A549 (cell line): ENCODE results near the gene PGLYRP1. TPM values are rescaled to one million over a fixed set of nuclear protein-coding genes. Genes with fewer than 3 reads are reported as not detected.

Experiments used
- ATAC-seq, 2 experiments: fragments of 200-7000 bp in 1 of 2; fragments of >200 bp in 1 of 2; cut with Nextera tagmentation in 1 of 2; cut with Tn5 transposase in 1 of 2; 3 replicates each; pipeline versions ENCODE4 v1.8.0 to v1.9.1; 2018 to 2020; ENCODE audit warnings: mild to moderate bottlenecking in 1 of 2, moderate library complexity in 1 of 2
- CTCF ChIA-PET: fragments of 300-600 bp; sonication (Branson Sonifier 250); formaldehyde crosslinking; extraction: SDS; loops from one replicate; lab custom pipeline; 2021; ENCODE audit warnings: antibody characterized with exemption, inconsistent platforms; lab: Yijun Ruan, JAX
- POLR2A ChIA-PET: fragments of 350-600 bp; formaldehyde crosslinking; extraction: SDS; loops from one replicate; lab custom pipeline; 2021; ENCODE audit warnings: antibody characterized with exemption, inconsistent platforms; lab: Yijun Ruan, JAX
- DNase-seq, 2 experiments: peaks; one replicate each; pipeline versions ENCODE4 v3.0.0 to v3.0.0-alpha.2; 2011 to 2016; ENCODE audit warnings: low read depth in 1 of 2, low spot score in 1 of 2
- FAIRE-seq: peaks from 2 replicates; lab custom pipeline; 2011; peaks lifted over from hg19 to GRCh38; lab: Jason Lieb, UNC
- H3K27ac ChIP-seq, 2 experiments: fragments of >200 bp; sonication (Bioruptor Twin); formaldehyde crosslinking; 3 replicates each; pipeline ENCODE4 v1.5.1; 2016 to 2017
- H3K4me1 ChIP-seq: fragments of >200 bp; sonication (Bioruptor Twin); formaldehyde crosslinking; 3 replicates; pipeline ENCODE4 v1.6.1; 2016
- H3K4me2 ChIP-seq: fragments of >200 bp; sonication (Bioruptor Twin); formaldehyde crosslinking; 3 replicates; pipeline ENCODE4 v1.6.1; 2016
- H3K4me3 ChIP-seq: fragments of >200 bp; sonication (Bioruptor Twin); formaldehyde crosslinking; 3 replicates; pipeline ENCODE4 v1.5.1; 2016
- H3K9me3 ChIP-seq: fragments of >200 bp; sonication (Bioruptor Twin); formaldehyde crosslinking; 3 replicates; pipeline ENCODE4 v1.6.1; 2016
- BHLHE40 ChIP-seq: IDR thresholded peaks from 2 replicates; pipeline ENCODE4 v1.6.1; 2012; ENCODE audit warnings: low read depth, low read length, inconsistent platforms
- CBX2 ChIP-seq: fragments of 200-600 bp; sonication (generic); IDR thresholded peaks from 2 replicates; pipeline ENCODE4 v1.6.1; 2016; ENCODE audit warnings: low read depth, mild to moderate bottlenecking, borderline replicate concordance
- CHD4 ChIP-seq: fragments of 200-600 bp; sonication (generic); IDR thresholded peaks from 2 replicates; pipeline ENCODE4 v1.6.1; 2016; ENCODE audit warnings: antibody characterized with exemption, mild to moderate bottlenecking, borderline replicate concordance
- EP300 ChIP-seq, 2 experiments: fragments of >200 bp; sonication (Bioruptor Twin); formaldehyde crosslinking; IDR thresholded peaks; 2 replicates in 1 of 2; 3 replicates in 1 of 2; pipeline ENCODE4 v1.6.1; 2016 to 2017
- ESRRA ChIP-seq: fragments of 150-350 bp; IDR thresholded peaks from 2 replicates; pipeline ENCODE4 v1.6.1; 2014; ENCODE audit warnings: mild to moderate bottlenecking, low read length, borderline replicate concordance
- FOSL2 ChIP-seq, 2 experiments: fragments of 450-650 bp in 1 of 2; fragments of >200 bp in 1 of 2; sonication (Bioruptor Twin) in 1 of 2; formaldehyde crosslinking; IDR thresholded peaks; 2 replicates each; pipeline versions ENCODE4 v1.5.0 to v1.6.1; 2016 to 2020; ENCODE audit warnings: mild to moderate bottlenecking in 1 of 2, moderate library complexity in 1 of 2
- HDAC2 ChIP-seq: fragments of 200-600 bp; sonication (generic); IDR thresholded peaks from 2 replicates; pipeline ENCODE4 v1.6.1; 2016
- HEYL ChIP-seq: fragments of 250-450 bp; sonication (Bioruptor Pico); IDR thresholded peaks from 2 replicates; pipeline ENCODE4 v1.8.0; 2021; ENCODE audit warnings: mild to moderate bottlenecking, moderate library complexity
- JUN ChIP-seq, 2 experiments: fragments of >200 bp; sonication (Bioruptor Twin); formaldehyde crosslinking; IDR thresholded peaks; 2 replicates in 1 of 2; 3 replicates in 1 of 2; pipeline ENCODE4 v1.6.1; 2016 to 2017
- JUNB ChIP-seq: fragments of >200 bp; sonication (Bioruptor Twin); formaldehyde crosslinking; IDR thresholded peaks from 2 replicates; pipeline ENCODE4 v1.6.1; 2016
- KDM1A ChIP-seq: fragments of 200-600 bp; sonication (generic); IDR thresholded peaks from 2 replicates; pipeline ENCODE4 v1.6.1; 2016; ENCODE audit warnings: low read depth, mild to moderate bottlenecking
- KDM5A ChIP-seq: fragments of 200-600 bp; sonication (generic); IDR thresholded peaks from 2 replicates; pipeline ENCODE4 v1.6.1; 2016; ENCODE audit warnings: antibody characterized with exemption, mild to moderate bottlenecking
- MAFK ChIP-seq: fragments of 450-650 bp; IDR thresholded peaks from 2 replicates; pipeline ENCODE4 v1.6.1; 2014; ENCODE audit not compliant: partially characterized antibody
- NFE2L2 ChIP-seq: fragments of 150-350 bp; conservative IDR thresholded peaks from 2 replicates; pipeline ENCODE4 v1.6.1; 2014; ENCODE audit warnings: low read length
- NPAS2 ChIP-seq: fragments of 250-450 bp; sonication (Bioruptor Pico); IDR thresholded peaks from 2 replicates; pipeline ENCODE4 v1.8.0; 2022; ENCODE audit warnings: mild to moderate bottlenecking, moderate library complexity, borderline replicate concordance
- NR3C1 ChIP-seq: fragments of >200 bp; sonication (Bioruptor Twin); formaldehyde crosslinking; IDR thresholded peaks from 3 replicates; pipeline ENCODE4 v1.6.1; 2017
- PHF8 ChIP-seq: fragments of 200-600 bp; sonication (generic); IDR thresholded peaks from 2 replicates; pipeline ENCODE4 v1.6.1; 2016; ENCODE audit warnings: low read depth, mild to moderate bottlenecking, antibody characterized with exemption, moderate library complexity, borderline replicate concordance
- POLR2A ChIP-seq: IDR thresholded peaks from 2 replicates; pipeline ENCODE4 v1.6.1; 2012; ENCODE audit warnings: mild to moderate bottlenecking, low read length
- RAD21 ChIP-seq, 2 experiments: fragments of >200 bp in 1 of 2; sonication (Bioruptor Twin) in 1 of 2; formaldehyde crosslinking in 1 of 2; IDR thresholded peaks in 1 of 2; conservative IDR thresholded peaks in 1 of 2; 2 replicates in 1 of 2; 3 replicates in 1 of 2; pipeline ENCODE4 v1.6.1; 2012 to 2018; ENCODE audit warnings: inconsistent platforms in 1 of 2
- RCOR1 ChIP-seq: fragments of 150-350 bp; IDR thresholded peaks from 2 replicates; pipeline ENCODE4 v1.6.1; 2014; ENCODE audit warnings: antibody characterized with exemption, low read length, low read depth
- RFX5 ChIP-seq: fragments of 450-650 bp; IDR thresholded peaks from 2 replicates; pipeline ENCODE4 v1.7.1; 2014; ENCODE audit warnings: antibody characterized with exemption, mild to moderate bottlenecking, moderate library complexity
- SMC3 ChIP-seq: fragments of >200 bp; sonication (Bioruptor Twin); formaldehyde crosslinking; IDR thresholded peaks from 3 replicates; pipeline ENCODE4 v1.6.1; 2018; ENCODE audit warnings: inconsistent platforms
- SREBF2 ChIP-seq: fragments of 450-650 bp; IDR thresholded peaks from 2 replicates; pipeline ENCODE4 v1.6.1; 2014; ENCODE audit warnings: mild to moderate bottlenecking, moderate library complexity
- TFCP2L1 ChIP-seq: fragments of 250-450 bp; sonication (Bioruptor Pico); IDR thresholded peaks from 2 replicates; pipeline ENCODE4 v1.5.0; 2021; ENCODE audit warnings: mild to moderate bottlenecking
- WGBS: methylation state at CpG from one replicate; pipeline ENCODE4 v1.1.6; 2017; ENCODE audit errors: missing lambda C conversion rate; 5-methylcytosine and 5-hydroxymethylcytosine counted together
- polyA plus RNA-seq, 4 experiments: library from polyadenylated mRNA; depleted of rRNA in 3 of 4; stranded (reverse); fragments of >200 nt; fragmentation: RNase III in 1 of 4; extraction: RNeasy Plus Mini Kit Qiagen cat#74134 plus additional on column Dnase treatment in 1 of 4; gene quantifications; 2 replicates in 3 of 4; 3 replicates in 1 of 4; pipeline ENCODE4 v1.2.3, GENCODE V29; 2011 to 2017
- TF ChIP-seq, protein P1 (sequence below): IDR thresholded peaks from 2 replicates; pipeline ENCODE4 v1.6.1; 2012; ENCODE audit warnings: low read depth, borderline replicate concordance
- TF ChIP-seq, protein P2 (sequence below): fragments of >200 bp; sonication (Bioruptor Twin); formaldehyde crosslinking; IDR thresholded peaks from 2 replicates; pipeline ENCODE4 v1.6.1; 2016
- TF ChIP-seq, protein P3 (sequence below): fragments of 250-450 bp; sonication (Bioruptor Pico); IDR thresholded peaks from 2 replicates; pipeline ENCODE4 v1.5.0; 2020; ENCODE audit warnings: low read depth, mild to moderate bottlenecking, moderate library complexity
- TF ChIP-seq, protein P4 (sequence below): fragments of 150-350 bp; IDR thresholded peaks from 2 replicates; pipeline ENCODE4 v1.6.1; 2014; ENCODE audit warnings: low read depth, mild to moderate bottlenecking, low read length
- TF ChIP-seq, protein P5 (sequence below): fragments of 250-450 bp; sonication (Bioruptor Pico); IDR thresholded peaks from 2 replicates; pipeline ENCODE4 v1.5.0; 2021; ENCODE audit warnings: mild to moderate bottlenecking, moderate library complexity, borderline replicate concordance
- TF ChIP-seq, protein P6 (sequence below): fragments of >200 bp; sonication (Bioruptor Twin); formaldehyde crosslinking; IDR thresholded peaks from 3 replicates; pipeline ENCODE4 v1.5.1; 2016
- TF ChIP-seq, protein P7 (sequence below): IDR thresholded peaks from 2 replicates; pipeline ENCODE4 v1.6.1; 2012

Gene PGLYRP1
- polyA plus RNA-seq, 2 of the 4 experiments (the other 2 are of a cell fraction): not detected

DNA sequence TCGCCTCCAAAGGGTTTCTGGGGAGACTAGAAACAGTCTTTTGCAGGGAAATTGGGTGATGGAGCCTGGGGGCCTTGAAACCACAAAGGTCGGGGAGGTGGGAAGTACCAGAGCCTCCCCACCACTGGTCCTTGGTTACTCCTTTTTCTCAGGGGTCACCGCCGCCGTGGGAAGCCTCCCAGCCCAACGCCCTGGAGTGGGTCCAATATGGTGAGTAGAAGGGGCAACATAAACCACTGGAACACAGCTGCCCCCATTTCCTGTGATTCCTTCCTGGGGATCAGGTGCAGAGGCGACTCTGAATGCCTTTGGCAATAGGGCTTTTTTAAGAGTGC, 5.8 kb downstream of the PGLYRP1 start:
- peak overlapping the region; percentile 97 for H3K4me2 ChIP-seq
- H3K4me3 ChIP-seq: no peak overlapping the region
- WGBS: 41% methylated on average over 7 of the region's 7 CpGs
- ATAC-seq: peak in 1 of 2 experiments; percentile 21; a peak in 3 of 6 replicates
- TF ChIP-seq, protein P1, sequence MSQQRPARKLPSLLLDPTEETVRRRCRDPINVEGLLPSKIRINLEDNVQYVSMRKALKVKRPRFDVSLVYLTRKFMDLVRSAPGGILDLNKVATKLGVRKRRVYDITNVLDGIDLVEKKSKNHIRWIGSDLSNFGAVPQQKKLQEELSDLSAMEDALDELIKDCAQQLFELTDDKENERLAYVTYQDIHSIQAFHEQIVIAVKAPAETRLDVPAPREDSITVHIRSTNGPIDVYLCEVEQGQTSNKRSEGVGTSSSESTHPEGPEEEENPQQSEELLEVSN: no peak
- TF ChIP-seq RCOR1 (no peak), BHLHE40 (no peak), KDM5A (no peak), JUNB (no peak), EP300 (IDR thresholded peaks at IDR 0.05) (no peak), HDAC2 (no peak)
- POLR2A ChIA-PET: interaction anchor here (0.6 to 1.0 kb wide), 6 partner anchors 22 to 248 kb away, joined by 3 to 6 read pairs (median 4); partner anchors contain the start of genes CCDC61 and IRF2BP1
- H3K9me3 ChIP-seq: no peaks in the 10 kb centered on the region
- CTCF ChIA-PET: interaction anchor here (0.6 to 23.2 kb wide), 37 partner anchors 10 to 385 kb away, joined by 3 to 1009 read pairs (median 5); partner anchors contain the start of genes CCDC61, FOXA3, IGFL4 and NANOS2
- FAIRE-seq: no peak
- no peak for DNase-seq
- H3K27ac ChIP-seq: peak overlapping the region in 1 of 2 experiments; percentile 38; a peak in 1 of 6 replicates
- peaks cover 20% of the 10 kb centered on the region for H3K4me1 ChIP-seq

DNA sequence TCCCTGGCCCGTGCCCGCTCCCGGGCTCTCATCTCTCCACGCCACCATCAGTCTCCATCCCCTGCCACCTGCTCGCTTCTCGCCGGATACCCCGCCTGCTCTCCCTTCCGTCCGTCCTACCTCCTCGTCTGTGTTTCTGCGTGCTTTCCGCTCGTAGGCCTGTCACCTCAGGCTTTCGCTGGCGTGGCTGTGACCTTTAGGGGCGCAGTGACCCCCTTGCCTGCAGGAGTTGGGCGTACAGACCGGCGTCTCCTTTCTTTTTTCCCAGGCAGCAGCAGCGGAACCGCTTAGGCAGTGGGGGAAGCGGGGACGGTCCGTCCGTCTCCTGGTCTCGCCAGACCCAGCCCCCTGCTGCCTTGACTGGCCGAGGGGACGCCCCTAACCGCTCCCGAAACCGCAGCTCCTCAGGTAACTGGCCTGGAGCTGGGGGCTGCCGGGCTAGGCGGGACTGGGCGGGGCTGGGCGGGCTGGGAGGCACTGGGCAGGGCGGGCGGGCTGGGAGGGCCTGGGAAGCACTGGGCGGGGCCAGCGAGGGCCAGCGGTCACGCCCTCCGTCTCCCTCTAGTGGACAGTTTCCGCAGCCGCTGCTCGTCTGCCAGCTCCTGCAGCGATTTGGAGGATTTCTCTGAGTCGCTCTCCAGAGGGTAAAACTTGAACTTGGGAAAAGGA, 6.3 kb downstream of the PGLYRP1 start:
- Histone ChIP-seq H3K4me3 (peak overlapping the region; percentile 59), H3K9me3 (no peaks in the 10 kb centered on the region), H3K4me2 (peak overlapping the region; percentile 97), H3K4me1 (peaks cover 20% of the 10 kb centered on the region), H3K27ac (peak overlapping the region; percentile 54 to 80; a peak in 5 of 6 replicates)
- ChIA-PET POLR2A (interaction anchor here (0.6 to 1.2 kb wide), 8 partner anchors 21 to 430 kb away, joined by 3 to 6 read pairs (median 4); partner anchors contain the start of genes CCDC61 and IRF2BP1), CTCF (interaction anchor here (0.6 to 23.2 kb wide), 38 partner anchors 10 to 385 kb away, joined by 3 to 1009 read pairs (median 5); partner anchors contain the start of genes CCDC61, FOXA3, IGFL4 and SYMPK)
- DNase-seq (peak; percentile 84 to 87), FAIRE-seq (no peak), ATAC-seq (peak; percentile 69 to 85)
- WGBS: 4% methylated on average over 45 of the region's 48 CpGs
- TF ChIP-seq, protein P2, sequence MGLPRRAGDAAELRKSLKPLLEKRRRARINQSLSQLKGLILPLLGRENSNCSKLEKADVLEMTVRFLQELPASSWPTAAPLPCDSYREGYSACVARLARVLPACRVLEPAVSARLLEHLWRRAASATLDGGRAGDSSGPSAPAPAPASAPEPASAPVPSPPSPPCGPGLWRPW: no peak
- TF ChIP-seq MAFK: no peak
- TF ChIP-seq, protein P3, sequence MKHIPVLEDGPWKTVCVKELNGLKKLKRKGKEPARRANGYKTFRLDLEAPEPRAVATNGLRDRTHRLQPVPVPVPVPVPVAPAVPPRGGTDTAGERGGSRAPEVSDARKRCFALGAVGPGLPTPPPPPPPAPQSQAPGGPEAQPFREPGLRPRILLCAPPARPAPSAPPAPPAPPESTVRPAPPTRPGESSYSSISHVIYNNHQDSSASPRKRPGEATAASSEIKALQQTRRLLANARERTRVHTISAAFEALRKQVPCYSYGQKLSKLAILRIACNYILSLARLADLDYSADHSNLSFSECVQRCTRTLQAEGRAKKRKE (CRISPR knock-in tag): no peak
- TF ChIP-seq, protein P4, sequence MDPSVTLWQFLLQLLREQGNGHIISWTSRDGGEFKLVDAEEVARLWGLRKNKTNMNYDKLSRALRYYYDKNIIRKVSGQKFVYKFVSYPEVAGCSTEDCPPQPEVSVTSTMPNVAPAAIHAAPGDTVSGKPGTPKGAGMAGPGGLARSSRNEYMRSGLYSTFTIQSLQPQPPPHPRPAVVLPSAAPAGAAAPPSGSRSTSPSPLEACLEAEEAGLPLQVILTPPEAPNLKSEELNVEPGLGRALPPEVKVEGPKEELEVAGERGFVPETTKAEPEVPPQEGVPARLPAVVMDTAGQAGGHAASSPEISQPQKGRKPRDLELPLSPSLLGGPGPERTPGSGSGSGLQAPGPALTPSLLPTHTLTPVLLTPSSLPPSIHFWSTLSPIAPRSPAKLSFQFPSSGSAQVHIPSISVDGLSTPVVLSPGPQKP: no peak
- TF ChIP-seq SMC3: peak; percentile 72
- no peak for TF ChIP-seq HEYL (CRISPR knock-in tag)
- TF ChIP-seq, protein P5, sequence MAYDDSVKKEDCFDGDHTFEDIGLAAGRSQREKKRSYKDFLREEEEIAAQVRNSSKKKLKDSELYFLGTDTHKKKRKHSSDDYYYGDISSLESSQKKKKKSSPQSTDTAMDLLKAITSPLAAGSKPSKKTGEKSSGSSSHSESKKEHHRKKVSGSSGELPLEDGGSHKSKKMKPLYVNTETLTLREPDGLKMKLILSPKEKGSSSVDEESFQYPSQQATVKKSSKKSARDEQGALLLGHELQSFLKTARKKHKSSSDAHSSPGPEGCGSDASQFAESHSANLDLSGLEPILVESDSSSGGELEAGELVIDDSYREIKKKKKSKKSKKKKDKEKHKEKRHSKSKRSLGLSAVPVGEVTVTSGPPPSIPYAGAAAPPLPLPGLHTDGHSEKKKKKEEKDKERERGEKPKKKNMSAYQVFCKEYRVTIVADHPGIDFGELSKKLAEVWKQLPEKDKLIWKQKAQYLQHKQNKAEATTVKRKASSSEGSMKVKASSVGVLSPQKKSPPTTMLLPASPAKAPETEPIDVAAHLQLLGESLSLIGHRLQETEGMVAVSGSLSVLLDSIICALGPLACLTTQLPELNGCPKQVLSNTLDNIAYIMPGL (CRISPR knock-in tag): no peak
- TF ChIP-seq, protein P6, sequence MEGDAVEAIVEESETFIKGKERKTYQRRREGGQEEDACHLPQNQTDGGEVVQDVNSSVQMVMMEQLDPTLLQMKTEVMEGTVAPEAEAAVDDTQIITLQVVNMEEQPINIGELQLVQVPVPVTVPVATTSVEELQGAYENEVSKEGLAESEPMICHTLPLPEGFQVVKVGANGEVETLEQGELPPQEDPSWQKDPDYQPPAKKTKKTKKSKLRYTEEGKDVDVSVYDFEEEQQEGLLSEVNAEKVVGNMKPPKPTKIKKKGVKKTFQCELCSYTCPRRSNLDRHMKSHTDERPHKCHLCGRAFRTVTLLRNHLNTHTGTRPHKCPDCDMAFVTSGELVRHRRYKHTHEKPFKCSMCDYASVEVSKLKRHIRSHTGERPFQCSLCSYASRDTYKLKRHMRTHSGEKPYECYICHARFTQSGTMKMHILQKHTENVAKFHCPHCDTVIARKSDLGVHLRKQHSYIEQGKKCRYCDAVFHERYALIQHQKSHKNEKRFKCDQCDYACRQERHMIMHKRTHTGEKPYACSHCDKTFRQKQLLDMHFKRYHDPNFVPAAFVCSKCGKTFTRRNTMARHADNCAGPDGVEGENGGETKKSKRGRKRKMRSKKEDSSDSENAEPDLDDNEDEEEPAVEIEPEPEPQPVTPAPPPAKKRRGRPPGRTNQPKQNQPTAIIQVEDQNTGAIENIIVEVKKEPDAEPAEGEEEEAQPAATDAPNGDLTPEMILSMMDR: peak; percentile 74
- TF ChIP-seq TFCP2L1: no peak
- TF ChIP-seq NFE2L2: no peak
- TF ChIP-seq ESRRA: no peak
- TF ChIP-seq RFX5: no peak
- TF ChIP-seq JUNB: no peak
- TF ChIP-seq KDM1A: no peak
- no peak for TF ChIP-seq NR3C1
- no peak for TF ChIP-seq PHF8
- TF ChIP-seq RAD21 (conservative IDR thresholded peaks at IDR 0.05 in 1 of 2, IDR thresholded peaks at IDR 0.05 in 1 of 2): peak; percentile 35 to 61; a peak in 4 of 5 replicates
- TF ChIP-seq FOSL2 (IDR thresholded peaks at IDR 0.05): no peak
- TF ChIP-seq FOSL2 (CRISPR knock-in tag; IDR thresholded peaks at IDR 0.05): no peak
- no peak for TF ChIP-seq SREBF2
- TF ChIP-seq, protein P7, sequence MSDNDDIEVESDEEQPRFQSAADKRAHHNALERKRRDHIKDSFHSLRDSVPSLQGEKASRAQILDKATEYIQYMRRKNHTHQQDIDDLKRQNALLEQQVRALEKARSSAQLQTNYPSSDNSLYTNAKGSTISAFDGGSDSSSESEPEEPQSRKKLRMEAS: no peak
- TF ChIP-seq JUN (IDR thresholded peaks at IDR 0.05): no peak; a peak in 1 of 5 replicates
- no peak for TF ChIP-seq EP300 (IDR thresholded peaks at IDR 0.05)
- TF ChIP-seq POLR2A: no peak
- no peak for TF ChIP-seq RCOR1
- TF ChIP-seq CHD4: no peak
- no peak for TF ChIP-seq CBX2
- TF ChIP-seq NPAS2 (CRISPR knock-in tag): no peak
